Large intestine (tissue), 1 donor: ENCODE measurements around the gene CENPP. TPM values are rescaled to one million over a fixed set of nuclear protein-coding genes. Genes with fewer than 3 reads are reported as not detected.

Experiments
- polyA plus RNA-seq: library from polyadenylated mRNA; unstranded; fragments of 120-200 nt; gene quantifications from one replicate; pipeline ENCODE4 v1.2.1, GENCODE V29; 2013

The CENPP gene
- polyA plus RNA-seq, 1 donor, result 2.8 TPM

Other genes starting within 250 kb of the CENPP start
- gene SPTLC1, start 210.5 kb upstream of the CENPP start, polyA plus RNA-seq, result 82.1 TPM
- gene IARS1, start 32.3 kb upstream of the CENPP start, polyA plus RNA-seq, result 60.5 TPM
- 38.8 TPM for gene NOL8, start 603 bp upstream of the CENPP start, polyA plus RNA-seq
- gene OGN, start 78.6 kb downstream of the CENPP start, polyA plus RNA-seq, result 184 TPM
- gene OMD, start 98.5 kb downstream of the CENPP start, polyA plus RNA-seq, result 0.85 TPM
- gene ASPN, start 156.6 kb downstream of the CENPP start, polyA plus RNA-seq, result 40.3 TPM
- 9.8 TPM for gene ECM2, start 210.0 kb downstream of the CENPP start, polyA plus RNA-seq